ENCODE measurements around the gene MAL.

MAL gene

GRCh38 chr2:95054016-95054415 lies 28.5 kb downstream of the MAL start:
- Mint-ChIP-seq H3K27me3 (peaks cover 64% of the 10 kb centered on the region), H3K9me3 (no peaks in the 10 kb centered on the region), H3K27ac (no peak overlapping the region), H3K36me3 (no peaks in the 10 kb centered on the region), H3K4me3 (no peak overlapping the region), H3K4me1 (no peaks in the 10 kb centered on the region)
- no peak for ATAC-seq

DNA sequence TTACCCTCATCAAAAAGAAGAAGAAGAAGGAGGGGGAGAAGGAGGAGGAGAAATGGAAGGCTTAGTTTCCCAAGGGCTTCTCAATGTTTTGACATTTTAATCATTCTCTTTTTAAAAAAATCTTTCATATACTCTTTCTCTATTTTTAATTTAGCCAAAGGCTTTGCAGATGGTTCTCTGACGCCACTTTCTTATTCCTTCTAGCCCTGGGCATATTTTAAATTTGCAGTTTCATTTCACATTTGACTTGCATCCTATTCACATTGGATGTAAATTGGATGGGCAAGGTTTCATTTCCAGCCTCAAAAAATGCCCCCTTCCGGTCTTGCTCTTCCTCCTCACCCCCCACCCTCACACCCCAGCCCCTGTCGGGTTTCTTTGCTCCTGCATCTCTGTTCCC lies 29.8 kb downstream of the MAL start:
- no peak overlapping the region for H3K27ac Mint-ChIP-seq
- no peaks in the 10 kb centered on the region for H3K36me3 Mint-ChIP-seq

GRCh38 chr2:95056044-95056443 lies 30.5 kb downstream of the MAL start:
- H3K4me3 Mint-ChIP-seq: no peak overlapping the region
- H3K27ac Mint-ChIP-seq: no peak overlapping the region
- no peaks in the 10 kb centered on the region for H3K36me3 Mint-ChIP-seq
- H3K4me1 Mint-ChIP-seq: no peaks in the 10 kb centered on the region
- no peaks in the 10 kb centered on the region for H3K9me3 Mint-ChIP-seq
- ATAC-seq: no peak
- H3K27me3 Mint-ChIP-seq: peaks cover 81% of the 10 kb centered on the region

More for the DNA sequence above, 29.8 kb downstream of the MAL start:
- Mint-ChIP-seq H3K4me3 (no peak overlapping the region), H3K4me1 (no peaks in the 10 kb centered on the region), H3K9me3 (no peaks in the 10 kb centered on the region), H3K27me3 (peaks cover 77% of the 10 kb centered on the region)
- no peak for ATAC-seq

- H3K27ac Mint-ChIP-seq: no peak overlapping the region
- peaks cover 75% of the 10 kb centered on the region for H3K27me3 Mint-ChIP-seq
- H3K4me3 Mint-ChIP-seq: no peak overlapping the region
- H3K36me3 Mint-ChIP-seq: no peaks in the 10 kb centered on the region
- no peak for ATAC-seq
- H3K4me1 Mint-ChIP-seq: no peaks in the 10 kb centered on the region
- H3K9me3 Mint-ChIP-seq: no peaks in the 10 kb centered on the region
Measured at GRCh38 chr2:95056461-95057459, 31.3 kb downstream of the MAL start.

DNA sequence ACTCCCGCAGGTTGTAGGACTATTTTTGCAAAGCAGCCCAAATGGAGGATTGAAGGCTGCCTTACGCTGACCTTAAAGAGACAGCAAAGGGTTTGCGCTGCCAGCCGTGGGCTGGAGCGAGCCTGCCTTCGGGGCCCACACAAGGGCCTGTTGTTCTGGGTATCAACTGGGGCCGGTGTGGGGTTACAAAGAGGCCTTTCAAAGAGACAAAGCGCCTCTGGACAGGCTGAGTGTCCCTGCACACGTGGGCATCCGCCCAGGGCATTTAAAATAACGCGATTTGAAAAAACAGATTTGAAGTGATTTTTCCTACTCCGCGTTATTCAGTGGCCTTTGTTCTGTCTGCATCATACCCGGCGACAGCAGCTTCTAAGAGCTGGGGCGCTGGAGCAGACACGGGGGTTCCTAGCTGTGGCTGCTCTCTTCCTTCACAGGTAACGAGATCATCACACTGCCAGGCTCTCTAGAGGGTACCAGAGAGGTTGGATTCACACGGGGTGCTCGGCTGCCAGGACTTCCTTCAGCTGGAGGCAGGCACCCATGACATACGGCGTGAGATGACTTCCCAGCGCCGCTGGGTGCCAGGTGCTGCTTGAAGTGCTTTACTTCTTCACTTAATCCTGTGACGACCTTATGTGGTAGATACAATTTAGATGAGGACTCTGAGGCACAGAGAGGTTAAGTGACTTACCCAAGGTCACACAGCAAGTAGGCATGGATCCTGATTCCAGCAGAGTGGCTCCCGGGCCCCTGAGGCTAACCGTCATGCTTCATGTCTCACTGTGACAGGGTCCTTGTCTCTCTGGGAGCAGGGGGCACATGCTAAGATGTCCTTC lies 32.2 kb downstream of the MAL start:
- no peak overlapping the region for H3K4me3 Mint-ChIP-seq
- no peak overlapping the region for H3K27ac Mint-ChIP-seq
- H3K4me1 Mint-ChIP-seq: peaks cover 7% of the 10 kb centered on the region
- H3K27me3 Mint-ChIP-seq: peaks cover 75% of the 10 kb centered on the region
- no peaks in the 10 kb centered on the region for H3K36me3 Mint-ChIP-seq
- ATAC-seq: no peak
- no peaks in the 10 kb centered on the region for H3K9me3 Mint-ChIP-seq

GRCh38 chr2:95058466-95058988 lies 33.0 kb downstream of the MAL start:
- no peaks in the 10 kb centered on the region for H3K36me3 Mint-ChIP-seq
- peaks cover 15% of the 10 kb centered on the region for H3K4me1 Mint-ChIP-seq
- no peaks in the 10 kb centered on the region for H3K9me3 Mint-ChIP-seq
- ATAC-seq: no peak
- peaks cover 75% of the 10 kb centered on the region for H3K27me3 Mint-ChIP-seq
- no peak overlapping the region for H3K27ac Mint-ChIP-seq
- H3K4me3 Mint-ChIP-seq: no peak overlapping the region

- H3K27me3 Mint-ChIP-seq: peaks cover 75% of the 10 kb centered on the region
- no peak overlapping the region for H3K27ac Mint-ChIP-seq
- no peaks in the 10 kb centered on the region for H3K9me3 Mint-ChIP-seq
- H3K4me1 Mint-ChIP-seq: peaks cover 21% of the 10 kb centered on the region
- H3K4me3 Mint-ChIP-seq: no peak overlapping the region
- no peak for ATAC-seq
- no peaks in the 10 kb centered on the region for H3K36me3 Mint-ChIP-seq
Measured at GRCh38 chr2:95058989-95059641, 33.6 kb downstream of the MAL start.

DNA sequence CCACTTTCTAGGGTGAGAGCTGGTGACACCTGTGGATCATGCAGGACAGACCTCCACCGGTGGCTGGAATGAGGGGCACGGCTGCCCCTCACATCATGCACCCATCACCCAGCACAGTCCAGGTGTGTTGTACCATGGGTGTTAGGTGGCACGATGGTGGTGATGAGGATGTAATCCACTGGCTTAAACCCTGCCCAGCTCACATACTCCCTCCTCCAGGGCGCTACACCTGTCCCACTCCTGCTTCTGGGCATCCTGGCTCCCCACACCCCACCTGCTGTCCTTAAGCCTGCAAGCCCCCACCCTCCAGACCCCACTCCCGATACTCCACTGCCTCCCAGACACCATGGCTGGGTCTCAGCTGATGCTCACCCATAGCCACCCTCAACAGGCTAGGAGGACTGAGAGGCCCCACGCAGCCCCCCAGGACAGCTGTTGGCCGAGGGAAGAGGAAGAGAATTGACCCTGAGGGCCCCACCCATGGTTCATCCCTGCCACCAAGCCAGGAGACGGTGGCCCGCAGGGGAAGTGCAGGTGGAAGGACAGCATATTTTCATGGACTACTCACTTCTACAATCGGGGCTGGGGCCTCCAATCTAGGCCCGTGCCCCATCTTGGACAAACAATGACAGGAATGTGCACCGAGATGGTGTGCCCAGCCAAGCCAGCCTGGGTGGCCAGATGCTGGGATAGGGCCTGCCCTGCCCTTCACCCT lies 34.3 kb downstream of the MAL start:
- Mint-ChIP-seq H3K4me1 (peaks cover 24% of the 10 kb centered on the region), H3K36me3 (no peaks in the 10 kb centered on the region), H3K4me3 (no peak overlapping the region), H3K9me3 (no peaks in the 10 kb centered on the region), H3K27me3 (peaks cover 80% of the 10 kb centered on the region), H3K27ac (no peak overlapping the region)
- no peak for ATAC-seq

DNA sequence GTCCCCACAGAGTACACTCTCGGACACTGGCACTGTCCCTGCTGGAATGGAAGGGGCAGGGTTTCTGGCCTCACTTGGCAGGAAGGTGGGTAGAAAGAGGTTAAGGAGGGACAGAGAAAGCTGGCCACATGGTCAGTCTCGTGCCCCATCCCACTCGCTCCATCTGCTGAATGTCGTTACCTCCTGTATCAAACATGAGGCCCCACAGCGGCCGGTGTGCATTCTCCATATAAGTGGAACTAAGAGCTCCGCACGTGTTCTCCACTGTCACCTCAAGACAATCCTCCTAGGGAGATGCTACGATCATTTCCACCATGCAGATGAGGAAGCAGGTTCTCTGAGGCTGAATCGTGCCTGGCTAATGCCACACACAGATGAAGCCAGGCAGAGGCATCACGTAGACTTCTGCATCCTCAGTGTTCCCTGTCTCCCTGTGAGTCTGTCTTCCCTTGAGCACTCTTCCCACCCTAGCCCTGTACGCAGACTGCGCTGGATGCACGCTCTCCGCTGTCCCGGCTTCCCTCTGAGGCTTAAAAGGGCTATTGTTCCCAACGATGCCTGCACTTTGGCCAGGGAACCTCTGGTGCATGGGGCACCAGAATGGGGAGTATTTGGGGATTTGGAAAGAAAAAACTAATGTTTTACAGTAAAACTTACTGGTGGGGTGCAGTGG lies 35.1 kb downstream of the MAL start:
- Mint-ChIP-seq H3K36me3 (no peaks in the 10 kb centered on the region), H3K27ac (no peak overlapping the region)
- ATAC-seq: no peak

GRCh38 chr2:95061119-95061512 lies 35.6 kb downstream of the MAL start:
- Mint-ChIP-seq H3K27me3 (peaks cover 72% of the 10 kb centered on the region), H3K27ac (no peak overlapping the region), H3K36me3 (no peaks in the 10 kb centered on the region), H3K4me1 (peaks cover 24% of the 10 kb centered on the region), H3K4me3 (no peak overlapping the region), H3K9me3 (no peaks in the 10 kb centered on the region)
- ATAC-seq: no peak

More for the DNA sequence above, 35.1 kb downstream of the MAL start:
- Mint-ChIP-seq H3K9me3 (no peaks in the 10 kb centered on the region), H3K27me3 (peaks cover 77% of the 10 kb centered on the region), H3K4me3 (no peak overlapping the region), H3K4me1 (peaks cover 24% of the 10 kb centered on the region)

- no peak overlapping the region for H3K4me3 Mint-ChIP-seq
- H3K27me3 Mint-ChIP-seq: peaks cover 66% of the 10 kb centered on the region
- H3K36me3 Mint-ChIP-seq: no peaks in the 10 kb centered on the region
Measured at GRCh38 chr2:95061601-95062183, 36.2 kb downstream of the MAL start.

GRCh38 chr2:95062242-95063085 lies 37.0 kb downstream of the MAL start:
- peak; percentile 15 for ATAC-seq
- Mint-ChIP-seq H3K4me3 (no peak overlapping the region), H3K27ac (peak overlapping the region; percentile 6), H3K36me3 (no peaks in the 10 kb centered on the region), H3K27me3 (peaks cover 61% of the 10 kb centered on the region), H3K9me3 (no peaks in the 10 kb centered on the region), H3K4me1 (peaks cover 24% of the 10 kb centered on the region)

More at GRCh38 chr2:95061601-95062183, 36.2 kb downstream of the MAL start:
- no peak overlapping the region for H3K27ac Mint-ChIP-seq
- no peaks in the 10 kb centered on the region for H3K9me3 Mint-ChIP-seq
- ATAC-seq: no peak
- peaks cover 24% of the 10 kb centered on the region for H3K4me1 Mint-ChIP-seq

All from stimulated activated memory B cell treated with anti-CD40 and anti-IgM and Interleukin-4, amounts not matched to agents 10 μg/mL and 1 μg/mL and 100 μg/mL, for 72 hours (primary cell).